OCI-LY1 (cell line): ENCODE measurements around the gene TMEM114.
A peak's percentile ranks its signal among the peaks of the same experiment; 100 is the strongest.
"Not testable (repeated sequence)": the region's sequence is repeated elsewhere in the genome, so short reads cannot be mapped to it uniquely, and the experiment has no call there.

Experiments used
- H2AFZ ChIP-seq: fragments of 200-600 bp; sonication (generic), shearing (Covaris generic); 2 replicates; pipeline ENCODE4 v1.6.0; 2014; ENCODE audit warnings: antibody characterized with exemption, mild to moderate bottlenecking, low read length
- H3F3A ChIP-seq: fragments of 200-600 bp; sonication (generic), shearing (Covaris generic); 2 replicates; pipeline ENCODE4 v1.6.0; 2014; ENCODE audit warnings: mild to moderate bottlenecking, antibody characterized with exemption, low read length, moderate library complexity; ENCODE audit not compliant: insufficient read depth
- H3K27ac ChIP-seq: fragments of 200-600 bp; sonication (generic); 2 replicates; pipeline ENCODE4 v1.5.1; 2014; ENCODE audit warnings: low read length, mixed run types, mild to moderate bottlenecking, low read depth; ENCODE audit not compliant: poor library complexity, severe bottlenecking
- H3K27me3 ChIP-seq: fragments of 200-600 bp; sonication (generic); 2 replicates; pipeline ENCODE4 v1.6.0; 2014; ENCODE audit warnings: antibody characterized with exemption, mild to moderate bottlenecking, low read length, moderate library complexity; ENCODE audit not compliant: insufficient read depth
- H3K36me3 ChIP-seq: fragments of 200-600 bp; sonication (generic); 2 replicates; pipeline ENCODE4 v1.6.1; 2014; ENCODE audit warnings: mild to moderate bottlenecking, antibody characterized with exemption, low read length, moderate library complexity, mixed read lengths; ENCODE audit not compliant: insufficient read depth
- H3K4me1 ChIP-seq: fragments of 200-600 bp; sonication (generic); 2 replicates; pipeline ENCODE4 v1.5.1; 2014; ENCODE audit warnings: mild to moderate bottlenecking, low read length, moderate library complexity; ENCODE audit not compliant: insufficient read depth, severe bottlenecking
- H3K4me2 ChIP-seq: fragments of 200-600 bp; sonication (generic), shearing (Covaris generic); 2 replicates; pipeline ENCODE4 v1.6.1; 2014; ENCODE audit warnings: low read length
- H3K4me3 ChIP-seq: fragments of 200-600 bp; sonication (generic); 2 replicates; pipeline ENCODE4 v1.5.1; 2014; ENCODE audit warnings: low read length, low read depth, mild to moderate bottlenecking, mixed read lengths; ENCODE audit not compliant: poor library complexity, severe bottlenecking
- H3K79me2 ChIP-seq: fragments of 200-600 bp; shearing (Covaris generic); 2 replicates; pipeline ENCODE4 v1.6.1; 2016; ENCODE audit warnings: mixed run types, low read length, mixed read lengths; ENCODE audit not compliant: insufficient read depth
- H3K9ac ChIP-seq: fragments of 200-600 bp; sonication (generic), shearing (Covaris generic); 2 replicates; pipeline ENCODE4 v1.6.1; 2014; ENCODE audit warnings: mild to moderate bottlenecking, low read length, mixed read lengths
- H3K9me2 ChIP-seq: fragments of 200-600 bp; sonication (generic), shearing (Covaris generic); 2 replicates; pipeline ENCODE4 v1.6.1; 2014; ENCODE audit warnings: low read depth, mild to moderate bottlenecking, low read length, mixed read lengths
- H3K9me3 ChIP-seq: fragments of 200-600 bp; shearing (Covaris generic); 2 replicates; pipeline ENCODE4 v1.6.1; 2014; ENCODE audit warnings: low read length, mixed read lengths
- H4K20me1 ChIP-seq: fragments of 200-600 bp; sonication (generic), shearing (Covaris generic); 2 replicates; pipeline ENCODE4 v1.6.0; 2016; ENCODE audit warnings: mild to moderate bottlenecking, low read length; ENCODE audit not compliant: insufficient read depth
- CTCF ChIP-seq: fragments of 200-600 bp; sonication (generic), shearing (Covaris generic); IDR thresholded peaks from 2 replicates; pipeline ENCODE4 v1.5.1; 2017; ENCODE audit warnings: mild to moderate bottlenecking, antibody characterized with exemption, low read length, moderate library complexity, mixed read lengths
- EZH2 ChIP-seq: fragments of 200-600 bp; sonication (generic), shearing (Covaris generic); IDR thresholded peaks from 2 replicates; pipeline ENCODE4 v1.8.0; 2017; ENCODE audit warnings: borderline replicate concordance, mixed run types, mild to moderate bottlenecking, antibody characterized with exemption, low read length, moderate library complexity, mixed read lengths

TMEM114 gene

GRCh38 chr16:8567355-8568230, 22.7 kb downstream of the TMEM114 start:
- Histone ChIP-seq H3K36me3 (no peaks in the 10 kb centered on the region), H3F3A (0 out of 2 replicates have a peak, but pooled peaks cover 3% of the 10 kb centered on the region), H2AFZ (no peak overlapping the region), H4K20me1 (no peaks in the 10 kb centered on the region), H3K4me1 (peaks cover 5% of the 10 kb centered on the region), H3K4me3 (no peak overlapping the region), H3K9ac (no peak overlapping the region), H3K9me3 (no peaks in the 10 kb centered on the region), H3K79me2 (no peaks in the 10 kb centered on the region), H3K27me3 (no peaks in the 10 kb centered on the region), H3K4me2 (no peak overlapping the region), H3K9me2 (no peaks in the 10 kb centered on the region), H3K27ac (no peak overlapping the region)
- TF ChIP-seq EZH2: no peak
- peak; percentile 98 for TF ChIP-seq CTCF

- no peak overlapping the region for H3K4me2 ChIP-seq
- no peak for TF ChIP-seq EZH2
- no peak for TF ChIP-seq CTCF
- H2AFZ ChIP-seq: no peak overlapping the region
- H3K27ac ChIP-seq: no peak overlapping the region
- H3K27me3 ChIP-seq: no peaks in the 10 kb centered on the region
- no peaks in the 10 kb centered on the region for H3K4me1 ChIP-seq
- H3K79me2 ChIP-seq: no peaks in the 10 kb centered on the region
- H3K36me3 ChIP-seq: no peaks in the 10 kb centered on the region
- H3K9ac ChIP-seq: no peak overlapping the region
- H3F3A ChIP-seq: 0 out of 2 replicates have a peak, but pooled peaks cover 6% of the 10 kb centered on the region
- H3K9me3 ChIP-seq: no peaks in the 10 kb centered on the region
- H3K9me2 ChIP-seq: no peaks in the 10 kb centered on the region
- no peaks in the 10 kb centered on the region for H4K20me1 ChIP-seq
- H3K4me3 ChIP-seq: no peak overlapping the region
Measured at GRCh38 chr16:8565498-8565897, 24.8 kb downstream of the TMEM114 start.

GRCh38 chr16:8564934-8565345, 25.4 kb downstream of the TMEM114 start:
- Histone ChIP-seq H2AFZ (no peak overlapping the region), H3K4me3 (no peak overlapping the region), H3K36me3 (no peaks in the 10 kb centered on the region), H3K9me2 (no peaks in the 10 kb centered on the region), H3K27ac (no peak overlapping the region), H3K4me2 (no peak overlapping the region), H3K27me3 (no peaks in the 10 kb centered on the region), H3K4me1 (no peaks in the 10 kb centered on the region), H3K9ac (no peak overlapping the region), H3K9me3 (no peaks in the 10 kb centered on the region), H3F3A (0 out of 2 replicates have a peak, but pooled peaks cover 6% of the 10 kb centered on the region), H3K79me2 (no peaks in the 10 kb centered on the region), H4K20me1 (no peaks in the 10 kb centered on the region)
- TF ChIP-seq EZH2: no peak
- no peak for TF ChIP-seq CTCF

GRCh38 chr16:8563944-8564540, 26.3 kb downstream of the TMEM114 start:
- not testable (repeated sequence) for H3K27me3 ChIP-seq, H4K20me1 ChIP-seq, H2AFZ ChIP-seq, H3K9me2 ChIP-seq, H3K4me2 ChIP-seq, H3F3A ChIP-seq, H3K36me3 ChIP-seq, H3K27ac ChIP-seq, H3K9me3 ChIP-seq, H3K79me2 ChIP-seq, H3K4me1 ChIP-seq, H3K4me3 ChIP-seq, H3K9ac ChIP-seq
